HepG2 (cell line): ENCODE data around the gene TK2. TPM values are rescaled to one million over a fixed set of nuclear protein-coding genes. Genes with fewer than 3 reads are reported as not detected.

ENCODE experiments used
- ATAC-seq: fragments of 200-7000 bp; cut with Tn5 transposase; 3 replicates; pipeline ENCODE4 v1.9.1; 2020; ENCODE audit warnings: mild to moderate bottlenecking, moderate library complexity
- BruUV-seq: library from RNA; stranded (reverse); fragments of 400-500 nt; replicated peaks from 2 replicates; lab custom pipeline; 2021; lab: Mats Ljungman, UMichigan
- CTCF ChIA-PET: fragments of 300-600 bp; formaldehyde crosslinking; extraction: SDS; loops from one replicate; lab custom pipeline; 2021; ENCODE audit warnings: low total read pairs, inconsistent platforms, low intra/inter-chr PET ratio; lab: Yijun Ruan, JAX
- POLR2A ChIA-PET: fragments of 350-600 bp; sonication (Branson Sonifier 250); formaldehyde crosslinking; loops from one replicate; lab custom pipeline; 2020; ENCODE audit warnings: antibody characterized with exemption, inconsistent platforms; lab: Yijun Ruan, JAX
- DNase-seq: peaks from one replicate; pipeline ENCODE4 v3.0.0-alpha.2; 2015; ENCODE audit warnings: low spot score
- FAIRE-seq: peaks from 3 replicates; lab custom pipeline; 2011; peaks lifted over from hg19 to GRCh38; lab: Jason Lieb, UNC
- H2AFZ ChIP-seq: one replicate; pipeline ENCODE4 v1.6.1; 2011; ENCODE audit warnings: low read length, inconsistent platforms
- H3K27ac ChIP-seq: fragments of 300-600 bp; 3 replicates; pipeline ENCODE4 v1.8.0; 2011; ENCODE audit warnings: mixed run types, mild to moderate bottlenecking, mixed read lengths, low read length, inconsistent platforms; ENCODE audit not compliant: insufficient read depth; ENCODE audit errors: extremely low read length
- H3K27me3 ChIP-seq, 2 experiments: fragments of 200-600 bp in 1 of 2; 2 replicates in 1 of 2; 3 replicates in 1 of 2; pipeline versions ENCODE4 v1.6.0 to v1.8.0; 2011; ENCODE audit warnings: low read length in 2 of 2, mild to moderate bottlenecking in 2 of 2, moderate library complexity in 2 of 2, inconsistent platforms in 1 of 2; ENCODE audit not compliant: insufficient read depth in 2 of 2, control insufficient read depth in 1 of 2
- H3K36me3 ChIP-seq, 2 experiments: fragments of 200-600 bp in 1 of 2; replicated peaks in 1 of 2; 2 replicates in 1 of 2; 3 replicates in 1 of 2; pipeline versions ENCODE4 v1.5.1 to v1.8.0; 2011; ENCODE audit warnings: low read length in 2 of 2, inconsistent platforms in 1 of 2; ENCODE audit not compliant: insufficient read depth in 2 of 2, control insufficient read depth in 1 of 2
- H3K4me1 ChIP-seq: 2 replicates; pipeline ENCODE4 v1.5.1; 2012; ENCODE audit warnings: low read length, inconsistent platforms; ENCODE audit not compliant: insufficient read depth
- H3K4me2 ChIP-seq: 2 replicates; pipeline ENCODE4 v1.6.0; 2011; ENCODE audit warnings: low read depth, low read length, inconsistent platforms
- H3K4me3 ChIP-seq, 3 experiments: fragments of 200-600 bp in 1 of 3; sonication (generic), shearing (Covaris generic) in 1 of 3; replicated peaks in 1 of 3; 2 replicates each; pipeline ENCODE4 v1.5.1; 2011 to 2016; ENCODE audit warnings: low read length in 3 of 3, inconsistent platforms in 2 of 3, low read depth in 2 of 3, mild to moderate bottlenecking in 2 of 3, control low read depth in 1 of 3, mixed read lengths in 1 of 3; ENCODE audit not compliant: insufficient read depth in 1 of 3
- H3K79me2 ChIP-seq: one replicate; pipeline ENCODE4 v1.6.1; 2011; ENCODE audit warnings: low read length, inconsistent platforms; ENCODE audit not compliant: insufficient read depth
- H3K9ac ChIP-seq: 2 replicates; pipeline ENCODE4 v1.6.0; 2011; ENCODE audit warnings: mild to moderate bottlenecking, low read depth, low read length, inconsistent platforms; ENCODE audit not compliant: insufficient read depth
- H3K9me3 ChIP-seq: 2 replicates; pipeline ENCODE4 v1.5.1; 2012; ENCODE audit warnings: mild to moderate bottlenecking, low read length
- H4K20me1 ChIP-seq: 2 replicates; pipeline ENCODE4 v1.6.0; 2011; ENCODE audit warnings: inconsistent platforms, mild to moderate bottlenecking, low read length, moderate library complexity; ENCODE audit not compliant: insufficient read depth
- CSRNP1 ChIP-seq: sonication (generic); formaldehyde crosslinking; IDR thresholded peaks from 2 replicates; pipeline ENCODE4 v1.8.1; 2023; ENCODE audit warnings: mild to moderate bottlenecking, missing genetic modification reagents
- EED ChIP-seq: sonication (generic); formaldehyde crosslinking; IDR thresholded peaks from 2 replicates; pipeline ENCODE4 v1.5.0; 2020; ENCODE audit warnings: mild to moderate bottlenecking, missing genetic modification reagents
- IRF9 ChIP-seq: sonication (generic); formaldehyde crosslinking; IDR thresholded peaks from 2 replicates; pipeline ENCODE4 v1.8.0; 2022; ENCODE audit warnings: missing genetic modification reagents, mild to moderate bottlenecking, borderline replicate concordance
- MZF1 ChIP-seq: sonication (generic); formaldehyde crosslinking; IDR thresholded peaks from 2 replicates; pipeline ENCODE4 v1.8.1; 2023; ENCODE audit warnings: mild to moderate bottlenecking, missing genetic modification reagents, borderline replicate concordance
- POLR2AphosphoS5 ChIP-seq: IDR thresholded peaks from 2 replicates; pipeline ENCODE4 v1.6.1; 2012; ENCODE audit warnings: low read depth, low read length
- RXRA ChIP-seq: sonication (generic); formaldehyde crosslinking; IDR thresholded peaks from 2 replicates; pipeline ENCODE4 v1.5.1; 2020; ENCODE audit warnings: missing genetic modification reagents
- TRAFD1 ChIP-seq: sonication (generic); formaldehyde crosslinking; IDR thresholded peaks from 2 replicates; pipeline ENCODE4 v1.5.1; 2020; ENCODE audit warnings: missing genetic modification reagents, mild to moderate bottlenecking, borderline replicate concordance
- XBP1 ChIP-seq: sonication (generic); formaldehyde crosslinking; IDR thresholded peaks from 2 replicates; pipeline ENCODE4 v1.5.0; 2020; ENCODE audit warnings: missing genetic modification reagents
- ZBTB33 ChIP-seq: sonication (generic); formaldehyde crosslinking; IDR thresholded peaks from 2 replicates; pipeline ENCODE4 v1.4.0; 2020; ENCODE audit warnings: missing genetic modification reagents
- ZBTB4 ChIP-seq: sonication (generic); formaldehyde crosslinking; IDR thresholded peaks from 2 replicates; pipeline ENCODE4 v1.4.0; 2020; ENCODE audit warnings: missing genetic modification reagents, mild to moderate bottlenecking, borderline replicate concordance
- ZBTB42 ChIP-seq: sonication (generic); formaldehyde crosslinking; IDR thresholded peaks from 2 replicates; pipeline ENCODE4 v1.5.0; 2020; ENCODE audit warnings: mild to moderate bottlenecking, missing genetic modification reagents
- ZMYM2 ChIP-seq: sonication (generic); formaldehyde crosslinking; IDR thresholded peaks from 2 replicates; pipeline ENCODE4 v1.8.0; 2022; ENCODE audit warnings: mild to moderate bottlenecking, missing genetic modification reagents
- ZNF572 ChIP-seq: sonication (generic); formaldehyde crosslinking; IDR thresholded peaks from 2 replicates; pipeline ENCODE4 v1.5.1; 2020; ENCODE audit warnings: mild to moderate bottlenecking, missing genetic modification reagents
- WGBS: methylation state at CpG from one replicate; pipeline ENCODE4 v1.1.6; 2017; ENCODE audit warnings: low lambda C conversion rate; 5-methylcytosine and 5-hydroxymethylcytosine counted together
- in situ Hi-C: cut with HindIII; loops from 2 replicates; pipeline ENCODE4 v1.10.0; 2017; ENCODE audit warnings: low pct_unique_long_range_greater_than_20kb; ENCODE audit not compliant: extremely low pct_ligation_motif_present
- intact Hi-C: fragments of 100-400 bp; cut with micrococcal nuclease; formaldehyde crosslinking; loops from one replicate; pipeline ENCODE4 v1.10.0; 2022; ENCODE audit not compliant: unreplicated experiment
- polyA plus RNA-seq, 8 experiments: library from polyadenylated mRNA; depleted of rRNA in 3 of 8; stranded (reverse) in 7 of 8; unstranded in 1 of 8; fragments of >200 nt; fragmentation: Illumina TruSeq in 4 of 8; extraction: Trizol in 4 of 8; gene quantifications; 2 replicates each; pipeline versions ENCODE4 v1.2.1 to v1.2.3, GENCODE V29; 2011 to 2016; ENCODE audit warnings: low read depth in 4 of 8, missing spikeins in 1 of 8, mixed read lengths in 1 of 8; ENCODE audit not compliant: insufficient read depth in 1 of 8
- total RNA-seq, 5 experiments: library from RNA; depleted of rRNA; stranded (reverse); fragments of >200 nt; fragmentation: Illumina TruSeq; extraction: Trizol; gene quantifications; 2 replicates each; pipeline ENCODE4 v1.2.3, GENCODE V29; 2016; ENCODE audit warnings: low read depth in 1 of 5

TK2 gene
- total and polyA plus RNA-seq, 2 of the 13 experiments (the other 11 are each of a cell fraction or from before 2014, with no cell fraction given): 18.7 to 21.0 TPM

GRCh38 chr16:66551348-66551759 lies 1.4 kb upstream of the TK2 start (continued):
- TF ChIP-seq EED (CRISPR knock-in tag): no peak
- TF ChIP-seq XBP1: no peak
- TF ChIP-seq IRF9 (CRISPR knock-in tag): 0 out of 2 replicates have a peak, but pooled peaks have one; percentile 41
- TF ChIP-seq ZBTB42 (CRISPR knock-in tag): peak; percentile 21; the same call in 1 of the 2 replicates
- TF ChIP-seq POLR2AphosphoS5: peak; percentile 53
- TF ChIP-seq, all 625 proteins: peak for 42

GRCh38 chr16:66548868-66549267 lies 1.1 kb downstream of the TK2 start:
- no peaks in the 10 kb centered on the region for H3K9me3 ChIP-seq
- H3K27me3 ChIP-seq: no peaks in the 10 kb centered on the region
- H2AFZ ChIP-seq: no peak overlapping the region
- H3K79me2 ChIP-seq: peaks cover 12% of the 10 kb centered on the region
- peak overlapping the region; percentile 95 for H3K4me2 ChIP-seq
- peaks cover 52% of the 10 kb centered on the region for H3K4me1 ChIP-seq
- H3K9ac ChIP-seq: peak overlapping the region; percentile 95
- CTCF ChIA-PET: no interaction called here
- peak overlapping the region; percentile 87 for H3K27ac ChIP-seq
- no peak for TF ChIP-seq RXRA
- TF ChIP-seq ZMYM2 (CRISPR knock-in tag): 0 out of 2 replicates have a peak, but pooled peaks have one; percentile 6
- TF ChIP-seq MZF1 (CRISPR knock-in tag): no peak
- no peak for TF ChIP-seq ZBTB33 (CRISPR knock-in tag)
- 0 out of 2 replicates have a peak, but pooled peaks have one; percentile 4 for TF ChIP-seq ZNF572 (CRISPR knock-in tag)
- TF ChIP-seq CSRNP1 (CRISPR knock-in tag): no peak
- no peak for TF ChIP-seq ZBTB4 (CRISPR knock-in tag)
- TF ChIP-seq TRAFD1 (CRISPR knock-in tag): no peak
- DNase-seq: no peak
- 98% methylated on average over 9 of the region's 9 CpGs for WGBS
- FAIRE-seq: no peak
- H4K20me1 ChIP-seq: no peaks in the 10 kb centered on the region
- BruUV-seq: no TSS peak
- H3K36me3 ChIP-seq: no peaks in the 10 kb centered on the region; a peak in 2 of 5 replicates
- POLR2A ChIA-PET: interaction anchor here (0.8 to 2.0 kb wide), 4 partner anchors 10 to 140 kb away, joined by 3 to 5 read pairs (median 4); no protein-coding TSS in a partner anchor
- intact Hi-C loops (no loop called here), in situ Hi-C loops (no loop called here)
- H3K4me3 ChIP-seq: peak overlapping the region in 2 of 3 experiments; percentile 79 to 83; a peak in 5 of 6 replicates
- no peak for ATAC-seq
